Measurements from ENCODE around the gene PLOD1.

The PLOD1 gene

GRCh38 chr1:11978301-11978700 lies 43.8 kb downstream of the PLOD1 start:
- DNase-seq (ENCODE audit: low read depth in 2 of 2) = no peak

GRCh38 chr1:11979028-11979850 lies 44.7 kb downstream of the PLOD1 start:
- no peak for DNase-seq (ENCODE audit: low read depth in 2 of 2)

- DNase-seq (ENCODE audit: low read depth in 2 of 2) = peak; percentile 85 to 89
These were observed 45.5 kb downstream of the PLOD1 start, which contains the start of gene MFN2 for GRCh38 chr1:11979851-11980675. Gene MFN2, plus strand, starts transcription at chr1:11980444. Its CDS starts 8,725 bp downstream, at chr1:11989169.

- no peak for DNase-seq (ENCODE audit: low read depth in 2 of 2)
These were observed 46.1 kb downstream of the PLOD1 start for GRCh38 chr1:11980676-11980972.

GRCh38 chr1:11981378-11982009 lies 47.0 kb downstream of the PLOD1 start:
- DNase-seq (ENCODE audit: low read depth in 2 of 2) = no peak

GRCh38 chr1:11982010-11982392 lies 47.5 kb downstream of the PLOD1 start:
- no peak for DNase-seq (ENCODE audit: low read depth in 2 of 2)

GRCh38 chr1:11984121-11984520 lies 49.6 kb downstream of the PLOD1 start:
- no peak for DNase-seq (ENCODE audit: low read depth in 2 of 2)

GRCh38 chr1:11984576-11984975 lies 50.1 kb downstream of the PLOD1 start:
- no peak for DNase-seq (ENCODE audit: low read depth in 2 of 2)

GRCh38 chr1:11985171-11985570 lies 50.7 kb downstream of the PLOD1 start:
- DNase-seq (ENCODE audit: low read depth in 2 of 2) = no peak

- DNase-seq (ENCODE audit: low read depth in 2 of 2) = no peak
These were observed 51.3 kb downstream of the PLOD1 start for GRCh38 chr1:11985851-11986250.

- no peak for DNase-seq (ENCODE audit: low read depth in 2 of 2)
These were observed 55.2 kb downstream of the PLOD1 start for GRCh38 chr1:11989669-11990068.

GRCh38 chr1:11990303-11991032 lies 56.0 kb downstream of the PLOD1 start:
- no peak for DNase-seq (ENCODE audit: low read depth in 2 of 2)

- no peak for DNase-seq (ENCODE audit: low read depth in 2 of 2)
These were observed 57.6 kb downstream of the PLOD1 start for GRCh38 chr1:11991969-11992676.

- no peak for DNase-seq (ENCODE audit: low read depth in 2 of 2)
These were observed 62.7 kb downstream of the PLOD1 start for GRCh38 chr1:11997081-11997850.

- no peak for DNase-seq (ENCODE audit: low read depth in 2 of 2)
These were observed 64.1 kb downstream of the PLOD1 start for GRCh38 chr1:11998636-11999035.

- no peak for DNase-seq (ENCODE audit: low read depth in 2 of 2)
These were observed 64.7 kb downstream of the PLOD1 start for GRCh38 chr1:11999236-11999635.

- no peak for DNase-seq (ENCODE audit: low read depth in 2 of 2)
These were observed 66.9 kb downstream of the PLOD1 start for GRCh38 chr1:12001249-12001917.

GRCh38 chr1:12001996-12002493 lies 67.5 kb downstream of the PLOD1 start:
- no peak for DNase-seq (ENCODE audit: low read depth in 2 of 2)

GRCh38 chr1:12003762-12004161 lies 69.2 kb downstream of the PLOD1 start:
- DNase-seq (ENCODE audit: low read depth in 2 of 2) = no peak

All from activated CD8-positive, alpha-beta memory T cell treated with anti-CD3 and anti-CD28 coated beads for 4 hours (primary cell).